K562 (cell line): ENCODE results near the gene DAGLA. TPM values are rescaled to one million over a fixed set of nuclear protein-coding genes. Genes with fewer than 3 reads are reported as not detected.
A peak's percentile ranks its signal among the peaks of the same experiment; 100 is the strongest.

Source experiments
- BRD4 ChIP-seq: fragments of 200-600 bp; sonication (generic); IDR thresholded peaks from 2 replicates; pipeline ENCODE4 v1.6.1; 2017; ENCODE audit warnings: inconsistent platforms
- DACH1 ChIP-seq: fragments of 450-650 bp; IDR thresholded peaks from 2 replicates; pipeline ENCODE4 v1.6.1; 2018; ENCODE audit not compliant: partially characterized antibody
- DDX20 ChIP-seq: fragments of 450-650 bp; IDR thresholded peaks from 2 replicates; pipeline ENCODE4 v1.6.1; 2016; ENCODE audit warnings: missing genetic modification characterization, low read depth, mild to moderate bottlenecking, missing compliant biosample characterization, moderate library complexity
- ESRRA ChIP-seq: fragments of 450-650 bp; IDR thresholded peaks from 2 replicates; pipeline ENCODE4 v1.6.1; 2014; ENCODE audit warnings: low read depth, mild to moderate bottlenecking, moderate library complexity, borderline replicate concordance
- FOSL1 ChIP-seq: fragments of 200-800 bp; sonication (Bioruptor generic); conservative IDR thresholded peaks from 2 replicates; pipeline ENCODE4 v1.6.1; 2016; ENCODE audit warnings: missing genetic modification characterization, missing compliant biosample characterization
- FOXP1 ChIP-seq: sonication (generic); formaldehyde crosslinking; IDR thresholded peaks from 2 replicates; pipeline ENCODE4 v1.8.0; 2022; ENCODE audit warnings: mild to moderate bottlenecking, missing genetic modification reagents
- MBD2 ChIP-seq: sonication (generic); IDR thresholded peaks from 2 replicates; pipeline ENCODE4 v1.6.1; 2016; ENCODE audit warnings: low read depth, borderline replicate concordance
- MYBL2 ChIP-seq, 2 experiments: fragments of 450-650 bp in 1 of 2; sonication (generic) in 1 of 2; formaldehyde crosslinking in 1 of 2; IDR thresholded peaks; 2 replicates each; pipeline versions ENCODE4 v1.6.1 to v1.8.1; 2017 to 2022; ENCODE audit warnings: borderline replicate concordance in 1 of 2, inconsistent platforms in 1 of 2, low read depth in 1 of 2, mild to moderate bottlenecking in 1 of 2, missing genetic modification reagents in 1 of 2, moderate library complexity in 1 of 2
- RAD51 ChIP-seq: fragments of 450-650 bp; IDR thresholded peaks from 2 replicates; pipeline ENCODE4 v1.7.1; 2016; ENCODE audit warnings: low read depth, mild to moderate bottlenecking, borderline replicate concordance
- SMAD4 ChIP-seq: fragments of 250-450 bp; sonication (Bioruptor Pico); conservative IDR thresholded peaks from 2 replicates; pipeline ENCODE4 v1.8.0; 2021; ENCODE audit warnings: inconsistent platforms, mild to moderate bottlenecking, moderate library complexity
- polyA plus RNA-seq, 8 experiments: library from polyadenylated mRNA; depleted of rRNA in 4 of 8; stranded (reverse) in 5 of 8; unstranded in 3 of 8; fragments of >200 nt; fragmentation: Nextera tagmentation in 2 of 8; fragmentation: Illumina TruSeq in 1 of 8; extraction: Ambion mirVana in 2 of 8; extraction: Trizol in 1 of 8; gene quantifications; 2 replicates each; pipeline versions ENCODE4 v1.2.1 to v1.2.3, GENCODE V29; 2011 to 2014; ENCODE audit warnings: inconsistent platforms in 1 of 8, missing spikeins in 1 of 8
- total RNA-seq, 7 experiments: library from RNA; depleted of rRNA in 6 of 7; stranded (reverse); fragments of >200 nt in 6 of 7; fragmentation: Illumina TruSeq in 2 of 7; extraction: Trizol in 2 of 7; gene quantifications; 2 replicates each; pipeline versions ENCODE4 v1.2.1 to v1.2.3, GENCODE V29; 2011 to 2021; ENCODE audit warnings: low replicate concordance in 1 of 7
- TF ChIP-seq, protein P1 (sequence below), 2 experiments: fragments of 450-650 bp; formaldehyde crosslinking in 1 of 2; IDR thresholded peaks; 2 replicates each; pipeline versions ENCODE4 v1.4.0 to v1.6.1; 2014 to 2020; ENCODE audit warnings: mild to moderate bottlenecking in 2 of 2, borderline replicate concordance in 1 of 2, low read depth in 1 of 2
- TF ChIP-seq, protein P2 (sequence below): sonication (generic); formaldehyde crosslinking; IDR thresholded peaks from 2 replicates; pipeline ENCODE4 v1.8.1; 2023; ENCODE audit warnings: mild to moderate bottlenecking, missing genetic modification reagents
- TF ChIP-seq, protein P3 (sequence below): fragments of 250-450 bp; sonication (Bioruptor Pico); IDR thresholded peaks from 2 replicates; pipeline ENCODE4 v1.8.0; 2021; ENCODE audit warnings: mild to moderate bottlenecking, moderate library complexity

Gene DAGLA
- total and polyA plus RNA-seq, 9 of the 15 experiments (the other 6 are each of a cell fraction or from before 2014, with no cell fraction given) = 0.03 to 0.16 (median 0.04) TPM; not detected in 4

DNA sequence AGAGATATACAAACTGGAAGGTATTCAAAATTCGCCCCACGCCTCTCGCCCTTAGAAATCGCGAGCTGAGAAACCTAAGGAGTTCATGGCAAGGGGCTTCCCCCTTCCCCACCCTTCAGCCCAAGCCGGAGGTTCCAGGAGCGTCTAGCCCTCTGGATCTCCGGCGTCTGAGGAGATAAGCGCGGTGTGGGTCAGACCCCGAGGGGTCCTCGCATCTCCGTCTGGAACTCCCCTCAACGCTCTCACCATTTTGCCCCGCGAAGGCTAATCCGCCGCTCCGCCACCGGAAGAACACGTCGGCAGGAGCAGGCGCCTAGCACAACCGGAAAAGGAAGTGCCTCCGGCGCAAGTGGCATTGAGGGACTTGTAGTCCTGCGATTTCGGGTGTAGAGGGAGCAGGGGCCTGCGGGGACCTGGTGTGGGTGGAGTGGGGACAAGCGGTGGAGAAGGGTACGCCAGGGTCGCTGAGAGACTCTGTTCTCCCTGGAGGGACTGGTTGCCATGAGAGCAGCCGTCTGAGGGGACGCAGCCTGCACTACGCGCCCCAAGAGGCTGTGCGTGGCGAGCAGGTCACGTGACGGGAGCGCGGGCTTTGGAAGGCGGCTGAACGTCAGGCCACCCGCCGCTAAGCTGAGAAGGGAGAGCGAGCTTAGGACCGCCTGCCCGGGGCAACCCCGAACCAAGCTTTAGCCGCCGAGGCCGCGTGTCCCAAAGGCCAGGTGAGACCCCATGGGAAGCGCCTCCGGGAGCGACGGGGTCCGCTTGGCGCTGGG, 112.3 kb downstream of the DAGLA start, which contains the start of the genes FEN1 and TMEM258 (continued):
- TF ChIP-seq, protein P1, sequence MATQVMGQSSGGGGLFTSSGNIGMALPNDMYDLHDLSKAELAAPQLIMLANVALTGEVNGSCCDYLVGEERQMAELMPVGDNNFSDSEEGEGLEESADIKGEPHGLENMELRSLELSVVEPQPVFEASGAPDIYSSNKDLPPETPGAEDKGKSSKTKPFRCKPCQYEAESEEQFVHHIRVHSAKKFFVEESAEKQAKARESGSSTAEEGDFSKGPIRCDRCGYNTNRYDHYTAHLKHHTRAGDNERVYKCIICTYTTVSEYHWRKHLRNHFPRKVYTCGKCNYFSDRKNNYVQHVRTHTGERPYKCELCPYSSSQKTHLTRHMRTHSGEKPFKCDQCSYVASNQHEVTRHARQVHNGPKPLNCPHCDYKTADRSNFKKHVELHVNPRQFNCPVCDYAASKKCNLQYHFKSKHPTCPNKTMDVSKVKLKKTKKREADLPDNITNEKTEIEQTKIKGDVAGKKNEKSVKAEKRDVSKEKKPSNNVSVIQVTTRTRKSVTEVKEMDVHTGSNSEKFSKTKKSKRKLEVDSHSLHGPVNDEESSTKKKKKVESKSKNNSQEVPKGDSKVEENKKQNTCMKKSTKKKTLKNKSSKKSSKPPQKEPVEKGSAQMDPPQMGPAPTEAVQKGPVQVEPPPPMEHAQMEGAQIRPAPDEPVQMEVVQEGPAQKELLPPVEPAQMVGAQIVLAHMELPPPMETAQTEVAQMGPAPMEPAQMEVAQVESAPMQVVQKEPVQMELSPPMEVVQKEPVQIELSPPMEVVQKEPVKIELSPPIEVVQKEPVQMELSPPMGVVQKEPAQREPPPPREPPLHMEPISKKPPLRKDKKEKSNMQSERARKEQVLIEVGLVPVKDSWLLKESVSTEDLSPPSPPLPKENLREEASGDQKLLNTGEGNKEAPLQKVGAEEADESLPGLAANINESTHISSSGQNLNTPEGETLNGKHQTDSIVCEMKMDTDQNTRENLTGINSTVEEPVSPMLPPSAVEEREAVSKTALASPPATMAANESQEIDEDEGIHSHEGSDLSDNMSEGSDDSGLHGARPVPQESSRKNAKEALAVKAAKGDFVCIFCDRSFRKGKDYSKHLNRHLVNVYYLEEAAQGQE (IDR thresholded peaks at IDR 0.05; ENCODE audit: borderline replicate concordance) = peak; percentile 83
- TF ChIP-seq, protein P1 (CRISPR knock-in tag; IDR thresholded peaks at IDR 0.05; ENCODE audit: low read depth) = peak; percentile 81; the same call in 1 of the 2 replicates
- TF ChIP-seq RAD51 (peak; percentile 99), FOSL1 (tag) (peak; percentile 35; the same call in 1 of the 2 replicates), DDX20 (no peak), DACH1 (no peak), FOXP1 (peak; percentile 87), BRD4 (peak; percentile 98; the same call in 1 of the 2 replicates), MBD2 (peak; percentile 85), MYBL2 (IDR thresholded peaks at IDR 0.05; ENCODE audit: low read depth) (no peak), MYBL2 (CRISPR knock-in tag; IDR thresholded peaks at IDR 0.05; ENCODE audit: borderline replicate concordance) (no peak), SMAD4 (CRISPR knock-in tag) (0 out of 2 replicates have a peak, but pooled peaks have one; percentile 44), ESRRA (no peak)
- TF ChIP-seq, protein P2, sequence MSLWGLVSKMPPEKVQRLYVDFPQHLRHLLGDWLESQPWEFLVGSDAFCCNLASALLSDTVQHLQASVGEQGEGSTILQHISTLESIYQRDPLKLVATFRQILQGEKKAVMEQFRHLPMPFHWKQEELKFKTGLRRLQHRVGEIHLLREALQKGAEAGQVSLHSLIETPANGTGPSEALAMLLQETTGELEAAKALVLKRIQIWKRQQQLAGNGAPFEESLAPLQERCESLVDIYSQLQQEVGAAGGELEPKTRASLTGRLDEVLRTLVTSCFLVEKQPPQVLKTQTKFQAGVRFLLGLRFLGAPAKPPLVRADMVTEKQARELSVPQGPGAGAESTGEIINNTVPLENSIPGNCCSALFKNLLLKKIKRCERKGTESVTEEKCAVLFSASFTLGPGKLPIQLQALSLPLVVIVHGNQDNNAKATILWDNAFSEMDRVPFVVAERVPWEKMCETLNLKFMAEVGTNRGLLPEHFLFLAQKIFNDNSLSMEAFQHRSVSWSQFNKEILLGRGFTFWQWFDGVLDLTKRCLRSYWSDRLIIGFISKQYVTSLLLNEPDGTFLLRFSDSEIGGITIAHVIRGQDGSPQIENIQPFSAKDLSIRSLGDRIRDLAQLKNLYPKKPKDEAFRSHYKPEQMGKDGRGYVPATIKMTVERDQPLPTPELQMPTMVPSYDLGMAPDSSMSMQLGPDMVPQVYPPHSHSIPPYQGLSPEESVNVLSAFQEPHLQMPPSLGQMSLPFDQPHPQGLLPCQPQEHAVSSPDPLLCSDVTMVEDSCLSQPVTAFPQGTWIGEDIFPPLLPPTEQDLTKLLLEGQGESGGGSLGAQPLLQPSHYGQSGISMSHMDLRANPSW (CRISPR knock-in tag) = 0 out of 2 replicates have a peak, but pooled peaks have one; percentile 46
- TF ChIP-seq, protein P3, sequence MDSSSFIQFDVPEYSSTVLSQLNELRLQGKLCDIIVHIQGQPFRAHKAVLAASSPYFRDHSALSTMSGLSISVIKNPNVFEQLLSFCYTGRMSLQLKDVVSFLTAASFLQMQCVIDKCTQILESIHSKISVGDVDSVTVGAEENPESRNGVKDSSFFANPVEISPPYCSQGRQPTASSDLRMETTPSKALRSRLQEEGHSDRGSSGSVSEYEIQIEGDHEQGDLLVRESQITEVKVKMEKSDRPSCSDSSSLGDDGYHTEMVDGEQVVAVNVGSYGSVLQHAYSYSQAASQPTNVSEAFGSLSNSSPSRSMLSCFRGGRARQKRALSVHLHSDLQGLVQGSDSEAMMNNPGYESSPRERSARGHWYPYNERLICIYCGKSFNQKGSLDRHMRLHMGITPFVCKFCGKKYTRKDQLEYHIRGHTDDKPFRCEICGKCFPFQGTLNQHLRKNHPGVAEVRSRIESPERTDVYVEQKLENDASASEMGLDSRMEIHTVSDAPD = no peak
